NCI-H345 (cell line): ENCODE data around the gene HNRNPH1.

Experiments used
- DNase-seq: peaks from one replicate; lab custom pipeline; 2025; lab: John Stamatoyannopoulos, UW

Gene HNRNPH1

DNA sequence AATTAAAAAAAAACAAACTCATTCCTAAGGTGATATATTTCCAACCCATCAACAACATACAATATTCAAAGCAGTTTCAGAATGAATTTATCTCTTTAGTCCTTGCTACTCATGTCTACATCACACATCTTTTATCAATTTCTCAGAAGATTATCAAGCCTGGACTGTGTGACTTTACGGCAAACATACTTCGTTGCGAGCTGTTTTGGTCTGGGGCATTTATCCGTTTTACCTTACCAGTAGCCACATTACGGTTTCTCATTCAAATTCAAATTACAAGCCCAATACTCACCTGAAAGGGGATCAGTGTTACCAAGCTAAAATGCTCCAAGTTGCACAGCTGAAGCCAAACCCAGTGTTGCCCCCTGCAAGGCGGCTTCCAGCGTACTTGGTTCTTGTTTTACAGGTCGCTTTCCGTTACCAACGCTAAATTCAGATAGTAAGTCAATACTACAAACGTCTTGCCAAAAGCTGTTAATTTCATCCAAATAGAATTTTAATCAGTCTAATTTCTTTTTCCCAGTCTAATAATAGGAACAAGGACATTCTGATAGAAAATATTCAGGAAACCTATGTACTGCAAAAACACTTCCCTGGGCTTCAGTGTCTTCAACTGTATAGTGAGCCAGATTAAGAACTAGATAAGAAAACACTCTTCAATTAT, 1.8 kb downstream of the HNRNPH1 start:
- DNase-seq = no peak

DNA sequence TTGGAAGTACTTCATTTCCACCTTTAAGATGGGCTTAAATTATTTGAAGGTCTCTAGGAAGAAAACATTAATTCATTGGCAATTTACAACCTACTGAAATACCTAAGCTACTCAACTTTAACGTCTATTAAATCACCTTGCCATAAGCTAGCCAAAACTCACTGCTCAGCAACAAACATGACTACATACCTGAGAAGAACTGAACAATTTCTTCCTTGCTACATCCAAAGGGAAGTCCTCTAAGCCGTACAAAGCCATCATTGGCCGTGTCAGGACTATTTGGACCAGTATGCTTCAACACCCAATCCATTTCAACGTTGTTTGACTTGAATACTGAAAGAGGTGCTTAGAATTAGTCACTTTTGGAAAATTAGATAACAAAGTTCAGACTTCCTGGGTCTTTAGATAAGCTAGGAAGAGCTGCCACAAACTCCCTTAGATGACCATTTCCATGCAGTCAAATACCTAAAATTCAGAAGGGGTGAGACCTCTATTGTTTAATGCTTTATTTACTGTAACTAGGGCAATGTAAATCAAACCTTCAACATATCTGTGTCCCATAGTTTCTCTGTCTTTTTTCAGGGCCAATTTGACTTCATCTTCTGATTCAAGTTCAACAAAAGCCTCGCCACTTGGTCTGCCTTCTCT, 2.6 kb downstream of the HNRNPH1 start:
- no peak for DNase-seq

DNA sequence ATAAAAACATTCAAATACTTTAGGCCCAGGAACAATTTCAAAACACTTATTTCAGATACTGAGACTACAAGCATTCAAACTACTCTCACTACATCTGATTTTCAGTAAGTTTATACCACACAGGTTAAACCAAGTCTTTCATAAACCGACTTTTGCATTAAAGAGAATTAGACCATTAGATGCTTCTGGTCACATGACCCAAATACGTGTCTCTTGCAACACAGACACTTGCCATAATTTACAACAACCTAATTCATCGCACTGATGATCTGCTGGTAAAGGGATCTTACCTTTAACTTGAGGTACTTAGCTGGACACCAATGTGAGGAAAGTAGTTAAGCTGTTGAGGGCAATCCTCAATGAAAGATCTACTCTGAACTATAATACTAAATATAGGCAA, 3.2 kb downstream of the HNRNPH1 start:
- no peak for DNase-seq

DNA sequence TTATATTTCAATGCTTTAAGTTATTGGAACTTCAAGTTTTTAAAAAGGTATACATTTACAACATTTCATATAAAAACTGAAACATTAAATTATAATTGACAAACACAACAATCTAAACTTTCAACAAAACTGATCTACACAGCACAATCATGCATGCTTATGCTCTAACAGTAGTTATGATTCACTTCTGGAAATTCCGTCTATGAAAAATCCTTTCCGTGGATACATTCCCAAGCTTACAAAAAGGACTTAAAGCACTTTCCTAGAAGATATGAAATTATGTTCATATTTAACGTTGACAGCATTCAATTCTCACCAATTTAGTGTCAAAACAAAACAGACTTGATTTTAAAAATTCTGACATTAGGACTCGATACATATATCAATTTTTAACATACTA, 3.7 kb downstream of the HNRNPH1 start:
- no peak for DNase-seq

DNA sequence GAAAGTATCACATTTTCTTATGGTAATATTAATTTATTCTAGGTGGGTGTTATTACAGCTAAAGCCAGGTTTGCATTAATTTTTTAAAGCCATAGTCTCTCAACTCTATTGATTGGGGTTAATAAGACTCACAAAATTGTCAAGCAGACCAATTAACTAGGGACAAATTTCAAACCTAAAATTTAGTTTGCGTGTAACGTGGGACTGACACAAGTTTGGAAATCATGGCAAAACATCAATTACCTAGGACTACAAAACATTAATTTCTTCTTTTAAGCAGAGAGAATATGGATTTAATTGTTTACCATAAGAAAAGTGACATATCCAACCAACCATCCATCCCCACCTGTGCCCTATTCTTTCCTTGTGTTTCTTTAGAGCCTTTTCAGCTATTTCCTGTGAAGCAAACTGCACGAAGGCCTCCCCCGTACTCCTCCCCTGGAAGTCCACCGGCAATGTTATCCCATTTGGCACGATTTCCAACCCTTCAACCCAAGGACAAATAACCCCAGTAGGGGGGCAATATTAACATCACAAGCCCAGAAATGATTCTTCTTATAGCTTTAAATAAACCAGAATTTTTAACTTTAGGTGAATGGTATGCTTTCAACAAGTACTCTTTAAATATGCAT, 4.4 kb downstream of the HNRNPH1 start:
- DNase-seq = peak; percentile 24

DNA sequence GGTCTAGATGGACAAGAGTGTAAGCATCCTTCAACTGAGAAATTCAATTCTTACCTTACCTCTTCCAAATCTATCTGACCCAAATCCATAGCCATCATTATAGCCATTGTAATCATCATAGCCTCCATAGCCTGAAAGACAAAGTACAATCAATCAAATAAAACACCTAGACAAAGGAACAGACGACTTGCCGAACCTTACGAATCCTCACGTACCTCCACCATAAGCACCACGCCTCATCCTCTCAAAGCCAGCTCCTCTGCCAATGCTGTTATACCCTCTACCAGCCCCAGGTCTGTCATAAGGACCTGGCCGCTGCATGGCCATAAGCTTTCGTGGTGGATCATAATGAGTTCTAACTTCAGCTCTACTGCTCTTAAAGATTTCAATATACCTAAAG, 5.5 kb downstream of the HNRNPH1 start:
- no peak for DNase-seq

DNA sequence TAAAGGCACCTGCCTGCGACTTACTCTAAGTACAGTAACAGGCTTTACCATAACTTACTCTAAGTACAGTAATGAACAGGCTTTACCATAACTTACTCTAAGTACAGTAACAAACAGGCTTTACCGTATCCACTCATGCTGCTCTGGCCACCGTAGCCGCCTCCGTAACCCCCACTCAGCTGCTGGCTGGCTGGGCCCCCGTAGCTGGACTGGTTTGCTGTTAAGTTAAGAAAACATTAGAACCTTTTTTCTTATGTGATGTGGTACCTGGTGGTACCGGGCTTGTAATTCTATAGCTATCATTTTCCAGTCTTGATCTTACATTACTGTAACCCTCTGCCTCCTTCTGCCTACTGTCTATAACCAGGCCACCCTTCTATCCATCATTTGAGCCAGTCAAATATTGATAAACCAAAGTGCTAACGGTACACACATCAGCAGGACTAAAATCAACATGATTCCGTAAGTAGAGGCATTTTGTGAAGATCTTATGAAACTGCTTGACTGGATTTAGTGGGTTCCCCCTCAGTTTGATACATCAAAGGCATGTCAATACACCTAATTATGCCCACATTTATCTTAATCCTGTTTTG, 7.4 kb downstream of the HNRNPH1 start:
- DNase-seq = no peak

DNA sequence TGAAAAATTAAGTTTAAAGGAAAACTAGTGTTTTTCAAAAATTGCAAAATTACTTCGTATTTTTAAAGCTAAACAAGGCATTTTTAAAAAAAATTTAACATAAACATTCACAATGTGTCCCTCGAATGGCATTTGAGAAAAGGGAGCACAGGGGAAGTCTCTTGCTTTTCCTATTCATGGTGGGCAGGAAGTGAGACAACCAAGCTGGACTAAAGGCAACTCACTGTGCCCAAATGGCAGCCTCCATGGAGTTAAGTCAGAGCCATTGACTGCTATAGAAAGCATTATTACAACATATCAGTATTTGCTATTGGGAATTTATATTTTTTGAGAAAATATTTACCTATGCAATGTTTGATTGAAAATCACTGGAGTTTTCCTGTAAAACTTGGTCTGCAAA, 8.3 kb downstream of the HNRNPH1 start:
- no peak for DNase-seq

DNA sequence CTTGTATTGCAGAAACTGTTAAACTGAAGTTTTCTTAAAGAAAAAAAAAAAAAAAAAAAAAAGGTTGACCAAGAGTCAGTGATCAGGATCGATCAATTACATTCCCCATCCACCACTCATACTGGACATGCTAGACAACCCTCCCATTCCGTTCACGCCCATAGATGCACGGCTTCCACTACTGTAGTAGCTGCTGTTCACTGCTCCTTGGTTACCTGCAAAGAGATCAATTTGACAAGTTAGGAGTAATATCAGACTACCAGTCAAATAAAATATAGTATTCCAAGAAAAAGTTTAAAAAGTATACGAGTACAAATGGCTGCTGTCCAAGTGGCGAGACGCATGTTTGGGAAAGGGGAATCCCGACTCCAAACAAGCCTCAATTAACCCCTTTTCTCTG, 8.7 kb downstream of the HNRNPH1 start:
- DNase-seq = no peak

DNA sequence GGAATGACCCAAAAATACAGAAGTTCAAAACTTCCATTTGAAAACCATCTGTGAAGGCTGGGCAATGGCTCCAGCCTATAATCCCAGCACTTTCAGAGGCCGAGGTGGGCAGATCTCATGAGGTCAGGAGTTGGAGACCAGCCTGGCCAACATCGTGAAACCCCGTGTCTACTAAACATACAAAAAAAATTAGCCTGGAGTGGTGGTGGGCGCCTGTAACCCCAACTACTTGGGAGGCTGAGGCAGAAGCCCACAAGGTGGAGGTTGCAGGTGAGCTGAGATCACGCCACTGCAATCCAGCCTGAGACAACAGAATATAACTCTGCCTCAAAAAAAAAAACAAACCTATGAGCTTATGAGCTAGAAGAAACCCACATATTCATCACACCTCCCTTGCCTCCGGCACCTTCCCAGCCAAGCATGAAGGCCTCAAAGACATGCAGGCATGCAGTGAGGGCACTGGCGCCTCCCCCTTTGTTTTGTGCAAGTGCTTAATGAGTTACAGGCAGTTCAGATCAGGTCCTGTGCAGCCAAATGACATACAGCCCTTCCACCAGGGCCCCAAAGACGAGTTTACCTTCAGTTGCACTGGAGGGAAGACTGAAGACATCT, 9.9 kb downstream of the HNRNPH1 start:
- no peak for DNase-seq

DNA sequence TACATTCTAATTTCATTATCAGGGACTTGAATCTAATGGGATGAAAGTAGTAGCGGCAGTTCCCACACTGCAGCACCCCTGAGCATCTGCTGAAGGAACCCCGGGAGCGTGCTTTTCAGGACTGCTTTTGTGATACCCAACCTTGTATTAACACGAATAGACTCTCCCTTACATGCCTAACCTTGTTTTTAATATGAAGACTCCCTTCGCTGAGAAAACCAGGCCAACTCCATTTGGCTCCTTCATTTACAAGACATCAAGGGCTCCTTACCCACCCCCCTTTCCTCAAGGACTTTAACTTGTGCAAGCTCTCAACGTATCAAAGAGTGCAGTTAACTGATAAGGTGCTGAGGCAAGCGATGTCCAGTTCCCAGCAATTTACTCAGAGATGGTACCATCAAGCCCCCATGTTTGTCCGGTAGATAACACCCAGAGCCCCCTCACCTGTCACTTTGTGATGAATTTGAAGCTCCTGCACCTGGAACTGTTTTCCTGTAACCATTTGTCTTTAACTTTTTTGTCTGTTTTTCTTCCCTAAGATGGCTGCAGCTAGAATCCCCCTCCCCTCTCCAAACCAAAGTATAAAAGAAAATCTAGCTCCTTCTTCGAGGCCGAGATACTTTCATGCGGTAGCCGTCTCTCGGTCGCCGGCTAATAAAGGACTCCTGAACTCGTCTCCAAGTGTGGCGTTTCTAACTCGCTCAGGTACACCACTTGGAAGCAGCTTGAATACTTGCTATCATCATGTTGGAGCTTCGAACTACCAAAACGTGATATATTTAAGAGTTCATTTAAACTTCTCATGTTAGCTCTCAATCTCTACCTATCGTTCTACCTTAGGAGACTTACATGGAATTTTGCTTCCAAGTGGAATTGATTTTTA, 10.7 kb downstream of the HNRNPH1 start:
- DNase-seq = no peak

DNA sequence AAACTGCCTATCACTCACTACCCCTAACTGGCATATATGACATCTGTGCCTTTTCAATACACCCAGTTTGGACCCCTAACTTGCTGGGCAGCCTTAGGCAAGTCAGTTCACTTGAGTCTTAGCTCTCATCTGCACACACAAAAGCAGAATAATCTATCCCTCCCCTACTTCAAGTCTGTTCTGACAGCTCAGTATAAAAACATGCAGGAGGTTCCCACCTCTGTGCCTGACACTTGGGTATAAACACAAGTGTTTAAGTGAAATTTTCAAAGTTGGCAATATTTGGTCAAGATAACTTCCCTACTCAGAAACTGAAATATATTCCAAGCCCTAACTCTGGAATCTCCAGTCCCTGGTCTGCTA, 12.6 kb downstream of the HNRNPH1 start:
- no peak for DNase-seq

DNA sequence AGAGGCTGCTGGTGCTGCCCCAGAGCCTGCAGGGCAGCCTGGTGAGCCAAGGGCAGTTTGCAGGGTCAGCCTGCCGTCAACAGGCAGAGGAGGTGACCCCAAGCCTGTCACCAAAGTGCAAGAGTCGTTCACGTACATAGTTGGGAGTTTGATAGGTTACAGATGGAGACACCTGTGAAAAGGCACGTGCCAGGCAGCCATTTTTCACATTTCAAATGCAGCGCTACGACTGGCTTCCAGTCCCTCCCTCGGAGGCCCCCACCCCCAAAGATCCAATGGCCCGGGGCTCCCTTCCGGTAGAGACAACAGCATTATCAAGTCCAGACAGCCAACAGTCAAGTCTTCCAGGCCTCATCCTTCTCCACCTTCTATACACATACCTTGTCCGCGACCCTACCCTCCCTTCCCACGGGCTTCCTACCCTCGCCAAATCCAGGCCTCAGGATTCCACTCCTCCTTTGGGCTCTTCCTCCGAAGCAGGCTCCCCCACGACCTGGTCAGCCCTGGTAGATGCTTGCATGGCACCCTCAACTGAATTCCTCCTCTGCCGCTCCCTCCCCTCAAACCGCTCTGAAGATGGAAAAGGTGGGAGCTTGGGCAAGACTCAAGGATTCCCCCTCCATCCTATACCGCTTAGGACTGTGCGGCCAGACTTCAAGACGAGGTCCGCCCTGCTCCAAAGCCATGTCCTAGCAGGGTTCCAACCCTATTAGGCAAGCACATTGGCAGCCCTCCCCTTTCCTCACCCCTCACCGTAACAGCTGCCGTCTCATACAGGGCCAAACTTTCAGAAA, 13.2 kb downstream of the HNRNPH1 start:
- no peak for DNase-seq

DNA sequence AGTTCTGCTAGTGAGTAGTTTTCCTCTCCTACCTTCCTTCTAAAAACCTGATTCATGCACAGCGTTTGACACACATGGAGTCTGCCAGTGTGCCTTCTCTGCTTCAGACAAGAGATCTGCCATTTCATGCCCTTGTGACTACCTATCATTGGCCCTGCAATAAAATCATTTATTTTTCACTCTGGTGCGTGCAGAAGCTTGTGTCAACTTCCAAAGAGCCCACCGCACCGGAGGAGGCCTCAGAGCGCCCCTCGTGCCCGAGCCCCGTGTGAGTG, 13.7 kb downstream of the HNRNPH1 start:
- no peak for DNase-seq

DNA sequence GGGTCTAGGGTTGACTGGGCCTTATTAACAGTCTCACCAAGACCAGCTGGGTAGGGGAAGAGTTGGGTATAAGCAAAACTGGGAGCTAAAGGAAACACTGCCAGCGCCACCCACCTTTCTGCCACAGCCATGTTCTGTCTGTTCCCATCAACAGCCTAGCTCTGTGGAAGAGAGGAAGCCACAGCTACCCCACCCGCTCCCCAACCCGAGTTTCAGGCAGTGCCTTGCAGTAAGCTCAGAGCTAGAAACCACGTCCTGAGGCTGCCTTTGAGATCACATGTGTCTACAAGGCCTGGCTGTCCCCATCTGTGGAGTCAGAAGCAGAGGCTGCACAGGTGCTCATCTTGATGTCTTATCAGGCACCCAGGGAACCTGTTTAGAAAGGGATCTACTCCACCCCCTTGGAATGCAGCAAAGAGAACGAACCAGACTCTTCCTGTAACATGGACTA, 15.3 kb downstream of the HNRNPH1 start:
- DNase-seq = no peak

DNA sequence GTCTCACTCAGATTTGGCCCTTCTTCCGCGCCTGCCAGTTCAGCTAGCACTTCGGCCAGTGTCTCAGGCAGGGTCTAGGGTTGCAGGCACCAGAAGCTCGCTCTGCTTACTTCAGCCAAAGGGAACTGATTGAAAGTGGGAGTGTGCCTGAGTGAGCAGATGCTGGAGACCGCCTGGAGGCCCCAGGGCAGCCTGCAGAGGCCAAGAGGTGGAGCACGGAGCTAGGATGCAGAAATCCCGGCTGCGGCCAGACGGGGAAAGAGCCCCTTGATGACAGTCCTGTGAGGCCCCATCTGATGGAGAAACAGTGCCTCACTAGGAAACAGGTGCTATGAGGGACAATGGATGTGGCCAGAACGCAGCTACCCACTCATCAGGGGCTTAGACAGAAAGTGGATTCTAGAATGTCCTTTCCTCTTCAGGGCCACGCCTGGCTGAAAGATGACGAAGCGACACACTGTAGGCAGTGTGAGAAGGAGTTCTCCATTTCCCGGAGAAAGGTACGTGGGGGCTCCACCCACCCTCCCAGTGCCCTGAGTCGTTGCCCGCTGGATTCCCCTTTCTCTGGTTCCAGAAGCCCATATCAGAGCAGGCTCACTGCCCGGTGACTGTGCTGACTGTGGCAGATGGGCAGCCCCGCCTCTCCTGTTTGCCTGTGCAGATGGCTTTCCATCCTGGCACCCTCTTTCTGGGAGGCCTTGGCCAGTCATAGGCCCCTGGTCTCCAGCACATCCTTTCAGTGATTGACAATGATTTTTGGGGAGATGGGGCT, 16.1 kb downstream of the HNRNPH1 start:
- DNase-seq = no peak

DNA sequence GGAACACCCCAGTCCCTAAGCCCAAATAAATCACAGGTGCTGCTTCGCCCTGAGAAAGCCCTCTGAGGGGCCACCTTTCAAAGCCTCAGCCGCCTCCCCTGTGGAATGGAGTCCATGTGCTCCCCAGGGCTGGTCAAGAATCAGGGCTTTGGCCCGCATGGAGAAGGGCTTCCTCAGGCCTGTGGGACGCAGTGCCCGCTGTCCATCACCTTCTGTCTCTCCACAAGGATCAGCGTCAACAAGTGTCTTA, 16.6 kb downstream of the HNRNPH1 start:
- no peak for DNase-seq

DNA sequence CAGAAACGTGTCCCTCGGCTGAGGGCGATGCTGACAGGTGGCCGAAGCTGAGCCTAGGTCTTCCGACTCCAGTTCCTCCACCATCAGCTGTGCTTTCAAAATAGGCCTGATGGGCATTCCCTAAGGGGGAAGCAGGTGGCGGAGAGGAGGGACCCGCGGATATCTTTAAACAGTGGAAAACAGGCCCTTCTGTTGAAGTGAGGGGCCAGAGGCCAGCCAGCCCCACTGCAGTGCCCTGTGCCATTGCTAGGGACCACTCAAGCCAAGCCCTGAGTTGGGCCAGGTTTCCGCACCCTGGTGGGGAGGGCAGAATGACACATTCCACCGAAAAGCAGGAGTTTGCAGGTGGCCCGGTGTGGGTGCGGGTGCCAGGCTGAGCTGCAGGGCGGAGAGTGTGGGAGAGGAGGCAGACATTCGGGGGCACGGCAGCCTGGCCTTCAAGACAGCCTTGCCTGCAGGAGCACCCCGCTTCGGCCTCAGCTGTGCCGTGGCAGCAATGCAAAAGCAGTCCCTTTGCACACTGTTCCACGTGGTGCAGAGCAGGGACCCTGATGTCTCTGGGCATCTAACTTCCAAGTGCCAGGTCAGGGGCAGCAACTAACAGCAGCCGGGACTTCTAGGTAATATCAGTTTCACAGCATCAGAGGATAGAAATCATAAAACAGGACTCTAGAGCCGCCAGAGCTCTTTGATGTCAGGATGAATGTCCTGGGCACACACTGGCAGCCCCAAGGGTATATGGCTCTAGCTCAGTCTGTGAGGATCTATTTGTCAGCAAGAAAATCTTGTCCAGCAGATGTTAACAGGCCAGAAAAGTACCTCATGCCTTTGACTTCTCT, 17.2 kb downstream of the HNRNPH1 start:
- DNase-seq = no peak

DNA sequence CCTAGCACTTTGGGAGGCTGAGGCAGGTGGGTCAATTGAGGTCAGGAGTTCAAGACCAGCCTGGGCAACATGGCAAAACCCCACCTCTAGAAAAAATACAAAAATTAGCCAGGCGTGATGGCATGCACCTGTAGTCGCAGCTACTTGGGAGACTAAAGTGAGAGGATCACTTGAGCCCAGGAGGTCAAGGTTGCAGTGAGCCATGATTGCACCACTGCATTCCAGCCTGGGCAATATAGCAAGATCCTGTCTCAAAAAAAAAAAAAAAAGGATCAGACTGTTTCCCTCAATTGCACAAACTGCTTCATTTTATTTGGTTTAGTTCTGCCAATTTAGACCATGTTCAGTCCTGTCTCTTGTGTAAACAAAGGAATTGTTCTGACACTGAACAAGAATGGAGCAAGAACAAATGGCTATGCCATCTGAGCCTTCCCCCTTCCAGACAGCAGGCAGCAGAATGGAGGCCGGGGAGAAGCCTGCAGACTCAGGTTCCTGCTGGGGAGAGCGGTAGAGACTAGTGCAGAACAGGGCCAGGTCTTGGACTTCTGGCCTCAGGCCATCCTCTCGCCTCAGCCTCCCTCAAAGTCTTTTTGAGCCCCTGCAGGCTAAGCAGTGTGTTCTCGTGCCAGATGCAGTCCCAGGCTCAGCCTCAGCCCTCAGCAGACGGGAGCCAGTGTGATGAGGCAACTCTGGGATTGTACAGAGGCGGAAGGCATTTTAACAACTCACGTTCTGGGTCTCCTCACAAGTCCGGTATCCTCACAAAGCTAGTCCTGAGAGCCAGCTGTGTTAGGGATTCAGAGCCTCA, 18.2 kb downstream of the HNRNPH1 start:
- no peak for DNase-seq
